NB4 (cell line): ENCODE measurements around the gene LIX1L.

Experiments used
- MYC ChIP-seq: IDR thresholded peaks from 2 replicates; pipeline ENCODE4 v1.6.1; 2011; ENCODE audit warnings: low read depth, low read length
- POLR2A ChIP-seq: IDR thresholded peaks from 2 replicates; pipeline ENCODE4 v1.6.1; 2011; ENCODE audit warnings: mild to moderate bottlenecking; ENCODE audit not compliant: insufficient read length; ENCODE audit errors: extremely low read depth
- TF ChIP-seq, protein P1 (sequence below): IDR thresholded peaks from one replicate; pipeline ENCODE4 v1.5.1; 2012; ENCODE audit warnings: low read depth, low read length
- TF ChIP-seq, protein P2 (sequence below): IDR thresholded peaks from 2 replicates; pipeline ENCODE4 v1.6.1; 2011; ENCODE audit warnings: low read depth, low read length

DNA sequence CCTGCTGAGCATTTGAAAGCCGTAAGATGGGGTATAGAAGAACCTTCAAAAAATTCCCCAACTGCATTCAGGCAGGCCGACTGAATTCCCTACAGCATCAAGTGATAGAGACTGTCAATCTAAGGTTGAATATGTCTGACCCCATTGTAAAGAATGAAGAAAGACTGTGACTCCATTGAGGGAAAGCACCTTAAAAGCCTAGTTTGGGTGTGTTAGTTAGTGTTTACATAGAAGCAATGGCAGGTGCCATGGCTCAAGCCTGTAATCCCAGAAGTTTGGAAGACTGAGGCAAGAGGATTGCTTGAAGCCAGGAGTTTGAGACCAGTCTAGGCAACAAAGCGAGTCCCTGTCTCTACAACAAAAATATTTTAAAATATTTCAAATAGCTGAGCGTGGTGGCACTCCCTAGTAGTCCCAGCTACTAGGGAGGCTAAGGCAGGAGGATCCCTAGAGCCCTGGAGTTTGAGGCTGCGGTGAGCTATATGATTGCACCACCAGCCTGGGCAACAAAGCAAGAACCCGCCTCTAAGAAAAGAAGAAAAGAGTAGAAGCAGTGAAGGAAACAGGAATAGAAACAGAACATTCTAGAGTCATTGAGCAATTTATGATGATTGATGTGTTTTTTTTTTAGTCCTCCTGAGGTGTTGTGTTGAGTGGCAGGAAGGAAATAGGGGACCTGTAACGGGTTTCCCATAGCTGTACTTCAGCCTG, 22.1 kb upstream of the LIX1L start:
- TF ChIP-seq, protein P1, sequence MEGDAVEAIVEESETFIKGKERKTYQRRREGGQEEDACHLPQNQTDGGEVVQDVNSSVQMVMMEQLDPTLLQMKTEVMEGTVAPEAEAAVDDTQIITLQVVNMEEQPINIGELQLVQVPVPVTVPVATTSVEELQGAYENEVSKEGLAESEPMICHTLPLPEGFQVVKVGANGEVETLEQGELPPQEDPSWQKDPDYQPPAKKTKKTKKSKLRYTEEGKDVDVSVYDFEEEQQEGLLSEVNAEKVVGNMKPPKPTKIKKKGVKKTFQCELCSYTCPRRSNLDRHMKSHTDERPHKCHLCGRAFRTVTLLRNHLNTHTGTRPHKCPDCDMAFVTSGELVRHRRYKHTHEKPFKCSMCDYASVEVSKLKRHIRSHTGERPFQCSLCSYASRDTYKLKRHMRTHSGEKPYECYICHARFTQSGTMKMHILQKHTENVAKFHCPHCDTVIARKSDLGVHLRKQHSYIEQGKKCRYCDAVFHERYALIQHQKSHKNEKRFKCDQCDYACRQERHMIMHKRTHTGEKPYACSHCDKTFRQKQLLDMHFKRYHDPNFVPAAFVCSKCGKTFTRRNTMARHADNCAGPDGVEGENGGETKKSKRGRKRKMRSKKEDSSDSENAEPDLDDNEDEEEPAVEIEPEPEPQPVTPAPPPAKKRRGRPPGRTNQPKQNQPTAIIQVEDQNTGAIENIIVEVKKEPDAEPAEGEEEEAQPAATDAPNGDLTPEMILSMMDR: no peak
- TF ChIP-seq POLR2A (no peak), MYC (0 out of 2 replicates have a peak, but pooled peaks have one; percentile 12)
- TF ChIP-seq, protein P2, sequence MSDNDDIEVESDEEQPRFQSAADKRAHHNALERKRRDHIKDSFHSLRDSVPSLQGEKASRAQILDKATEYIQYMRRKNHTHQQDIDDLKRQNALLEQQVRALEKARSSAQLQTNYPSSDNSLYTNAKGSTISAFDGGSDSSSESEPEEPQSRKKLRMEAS: no peak
